ENCODE data around the gene SLC6A6. TPM values are rescaled to one million over a fixed set of nuclear protein-coding genes. Genes with fewer than 3 reads are reported as not detected.

SLC6A6 gene
- total RNA-seq, 2 donors from 2014 or later: 43.1 to 56.5 TPM

DNA sequence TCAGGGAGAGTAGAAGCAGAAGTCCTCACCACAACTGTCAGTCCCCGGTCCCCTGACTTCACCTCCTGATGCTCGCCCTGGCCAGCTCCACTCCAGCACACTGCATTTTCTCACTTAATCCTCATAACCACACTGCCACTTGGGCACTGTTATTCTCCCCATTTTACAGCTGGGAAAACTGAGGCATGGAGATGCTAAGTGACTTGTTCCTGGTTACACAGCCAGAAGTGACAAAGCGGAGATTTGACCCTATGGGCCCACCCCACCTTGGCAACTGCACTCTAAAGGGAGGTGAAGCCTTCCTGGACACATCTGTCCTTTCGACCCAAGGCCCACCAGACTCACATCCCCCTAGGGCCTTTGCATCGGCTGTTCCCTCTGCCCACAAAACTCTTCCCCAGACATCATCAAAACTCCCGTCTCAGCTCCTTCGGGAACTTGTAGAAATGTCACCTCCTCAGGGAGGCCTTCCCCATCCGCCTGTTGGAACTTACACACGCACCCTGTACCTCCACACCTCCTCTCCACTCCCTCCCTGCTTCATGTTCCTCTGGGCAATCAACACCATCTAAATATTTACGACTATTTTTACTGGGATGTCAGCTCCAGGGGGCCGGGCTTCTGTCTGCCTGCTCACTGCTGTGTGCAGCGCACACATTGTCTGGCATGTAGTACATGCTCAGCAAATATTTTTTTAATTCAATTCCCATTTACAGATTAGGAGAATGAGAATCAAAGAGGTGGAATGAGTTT lies 134.6 kb downstream of the SLC6A6 start:
- Mint-ChIP-seq H3K27ac (no peak overlapping the region), H3K4me1 (peaks cover 11% of the 10 kb centered on the region), H3K4me3 (no peak overlapping the region), H3K36me3 (ENCODE audit: low read depth) (no peaks in the 10 kb centered on the region), H3K9me3 (no peaks in the 10 kb centered on the region), H3K27me3 (ENCODE audit: insufficient read depth) (no peaks in the 10 kb centered on the region)
- DNase-seq: no peak
- Histone ChIP-seq H3K36me3 (ENCODE audit: control insufficient read depth, insufficient read depth, low read length) (no peaks in the 10 kb centered on the region), H3K9me3 (ENCODE audit: control insufficient read depth, low read length) (no peaks in the 10 kb centered on the region), H3K4me1 (ENCODE audit: control insufficient read depth, insufficient read depth, low read length) (peaks cover 9% of the 10 kb centered on the region), H3K4me3 (ENCODE audit: low read length) (no peak overlapping the region), H3K27ac (ENCODE audit: low read depth, low read length) (no peak overlapping the region), H3K27me3 (ENCODE audit: control insufficient read depth, insufficient read depth, low read length, poor library complexity, severe bottlenecking) (no peaks in the 10 kb centered on the region), H3K9ac (ENCODE audit: extremely low read depth, low read length, poor library complexity, severe bottlenecking) (no peak overlapping the region)
- WGBS, 2 experiments (ENCODE audit: insufficient coverage in 1 of 2, insufficient read length in 1 of 2): 91 to 93% methylated on average over 5 to 12 of the region's 12 CpGs
- no peak for TF ChIP-seq CTCF (conservative IDR thresholded peaks at IDR 0.05)

DNA sequence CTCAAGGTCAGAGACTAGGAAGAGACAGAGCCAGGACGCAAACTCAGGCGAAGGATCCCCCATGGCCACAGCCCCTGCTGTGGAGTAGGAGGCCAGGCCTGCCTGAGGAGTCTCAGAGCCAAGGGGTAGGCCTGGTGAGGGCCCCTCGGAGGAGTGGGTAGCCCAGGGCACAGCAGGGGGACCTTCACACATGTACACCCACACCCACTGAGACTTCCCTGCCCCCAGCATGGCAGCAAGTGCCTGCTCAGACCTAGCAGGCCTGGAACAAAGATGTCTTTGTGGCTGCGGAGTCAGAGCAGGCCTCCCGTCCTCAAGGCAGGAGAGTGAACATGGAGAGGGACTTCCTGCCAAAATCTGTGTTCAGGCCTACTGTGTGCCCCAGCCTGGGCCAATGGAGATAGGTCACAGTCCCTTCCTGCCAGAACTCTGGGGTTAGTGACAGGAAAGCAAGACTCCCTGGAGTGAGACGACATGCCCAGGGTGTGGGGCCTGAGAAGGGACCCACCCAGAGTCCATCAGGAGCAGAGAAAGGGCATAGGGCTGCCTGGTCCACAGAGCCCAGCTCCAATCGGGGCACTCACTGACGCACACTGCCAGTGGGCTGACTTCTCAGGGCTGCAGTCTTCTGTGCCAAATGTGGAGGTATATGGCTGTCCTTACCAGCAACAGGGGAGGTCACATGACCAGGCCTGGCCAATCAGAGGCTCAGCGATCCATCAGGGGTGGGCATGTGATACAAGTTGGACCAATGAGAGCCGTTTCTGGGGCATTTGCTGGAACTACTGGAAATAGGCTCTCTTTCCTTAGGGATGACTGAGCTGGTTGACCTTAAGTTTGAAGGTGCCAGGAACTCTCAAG lies 135.4 kb downstream of the SLC6A6 start:
- Histone ChIP-seq H3K27me3 (ENCODE audit: control insufficient read depth, insufficient read depth, low read length, poor library complexity, severe bottlenecking) (no peaks in the 10 kb centered on the region), H3K9me3 (ENCODE audit: control insufficient read depth, low read length) (no peaks in the 10 kb centered on the region), H3K9ac (ENCODE audit: extremely low read depth, low read length, poor library complexity, severe bottlenecking) (no peak overlapping the region), H3K36me3 (ENCODE audit: control insufficient read depth, insufficient read depth, low read length) (no peaks in the 10 kb centered on the region), H3K27ac (ENCODE audit: low read depth, low read length) (no peak overlapping the region), H3K4me3 (ENCODE audit: low read length) (no peak overlapping the region), H3K4me1 (ENCODE audit: control insufficient read depth, insufficient read depth, low read length) (peaks cover 7% of the 10 kb centered on the region)
- DNase-seq: peak; percentile 82
- H3K9me3 Mint-ChIP-seq: no peaks in the 10 kb centered on the region
- WGBS, 2 experiments (ENCODE audit: insufficient coverage in 1 of 2, insufficient read length in 1 of 2): 90 to 95% methylated on average over 6 to 10 of the region's 10 CpGs
- no peak for TF ChIP-seq CTCF (conservative IDR thresholded peaks at IDR 0.05)
- H3K4me1 Mint-ChIP-seq: peaks cover 9% of the 10 kb centered on the region
- H3K27ac Mint-ChIP-seq: no peak overlapping the region
- H3K4me3 Mint-ChIP-seq: no peak overlapping the region
- H3K36me3 Mint-ChIP-seq (ENCODE audit: low read depth): no peaks in the 10 kb centered on the region
- no peaks in the 10 kb centered on the region for H3K27me3 Mint-ChIP-seq (ENCODE audit: insufficient read depth)

DNA sequence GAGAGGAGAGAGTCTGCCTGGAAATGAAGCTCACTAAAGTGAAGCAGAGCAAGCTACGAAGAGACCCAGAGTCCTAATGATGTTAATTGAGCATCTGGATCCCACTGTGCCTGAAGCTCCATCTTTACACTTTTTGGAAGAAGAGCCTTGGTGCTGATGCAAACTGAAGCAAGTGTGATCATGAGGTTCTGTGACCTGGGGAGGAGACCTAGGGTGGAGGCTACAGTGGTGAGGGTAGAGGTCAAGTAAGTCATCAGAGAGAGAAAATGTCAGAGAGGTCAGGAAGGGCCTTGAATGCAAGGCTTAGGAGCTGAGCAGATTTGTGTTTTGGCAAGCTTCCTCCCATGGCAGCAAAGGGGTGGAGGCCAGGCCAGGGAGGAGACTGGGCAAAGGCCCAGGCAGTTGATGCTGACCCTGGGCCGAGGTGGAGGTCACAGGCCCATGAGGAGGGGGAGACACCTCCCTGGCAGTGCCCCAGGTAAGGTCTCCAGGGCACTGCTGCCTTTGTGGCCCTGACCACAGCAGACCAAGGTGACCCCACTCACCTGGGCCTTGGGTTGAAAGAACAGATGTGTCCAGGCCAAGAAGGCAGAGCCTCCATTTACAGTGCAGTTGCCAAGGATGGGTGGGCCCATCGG lies 136.2 kb downstream of the SLC6A6 start:
- H3K4me3 ChIP-seq (ENCODE audit: low read length): no peak overlapping the region
- no peaks in the 10 kb centered on the region for H3K36me3 Mint-ChIP-seq (ENCODE audit: low read depth)
- TF ChIP-seq CTCF (conservative IDR thresholded peaks at IDR 0.05): no peak
- H3K36me3 ChIP-seq (ENCODE audit: control insufficient read depth, insufficient read depth, low read length): no peaks in the 10 kb centered on the region
- no peaks in the 10 kb centered on the region for H3K27me3 ChIP-seq (ENCODE audit: control insufficient read depth, insufficient read depth, low read length, poor library complexity, severe bottlenecking)
- H3K27me3 Mint-ChIP-seq (ENCODE audit: insufficient read depth): no peaks in the 10 kb centered on the region
- peaks cover 4% of the 10 kb centered on the region for H3K4me1 Mint-ChIP-seq
- no peak overlapping the region for H3K9ac ChIP-seq (ENCODE audit: extremely low read depth, low read length, poor library complexity, severe bottlenecking)
- no peak for DNase-seq
- no peak overlapping the region for H3K27ac Mint-ChIP-seq
- H3K27ac ChIP-seq (ENCODE audit: low read depth, low read length): no peak overlapping the region
- H3K9me3 ChIP-seq (ENCODE audit: control insufficient read depth, low read length): no peaks in the 10 kb centered on the region
- WGBS, 2 experiments (ENCODE audit: insufficient coverage in 1 of 2, insufficient read length in 1 of 2): 93 to 96% methylated on average over 3 of the region's 3 CpGs
- H3K4me3 Mint-ChIP-seq: no peak overlapping the region
- no peaks in the 10 kb centered on the region for H3K9me3 Mint-ChIP-seq
- no peaks in the 10 kb centered on the region for H3K4me1 ChIP-seq (ENCODE audit: control insufficient read depth, insufficient read depth, low read length)

Other genes with a start within 250 kb of the SLC6A6 start
- 10 to 100 TPM; 33.0 to 40.0 TPM for gene XPC, start 224.0 kb upstream of the SLC6A6 start, total RNA-seq
- 10 to 100 TPM; 18.1 to 19.7 TPM for gene LSM3, start 223.8 kb upstream of the SLC6A6 start, total RNA-seq
- gene GRIP2, start 137.7 kb downstream of the SLC6A6 start, total RNA-seq: 1 to 10 TPM; 2.0 to 2.2 TPM
- gene CCDC174, start 249.2 kb downstream of the SLC6A6 start, total RNA-seq: 10 to 100 TPM; 18.7 to 20.1 TPM

All from endodermal cell (in vitro differentiated cells).